ENCODE data around the gene MSI2.

The MSI2 gene

DNA sequence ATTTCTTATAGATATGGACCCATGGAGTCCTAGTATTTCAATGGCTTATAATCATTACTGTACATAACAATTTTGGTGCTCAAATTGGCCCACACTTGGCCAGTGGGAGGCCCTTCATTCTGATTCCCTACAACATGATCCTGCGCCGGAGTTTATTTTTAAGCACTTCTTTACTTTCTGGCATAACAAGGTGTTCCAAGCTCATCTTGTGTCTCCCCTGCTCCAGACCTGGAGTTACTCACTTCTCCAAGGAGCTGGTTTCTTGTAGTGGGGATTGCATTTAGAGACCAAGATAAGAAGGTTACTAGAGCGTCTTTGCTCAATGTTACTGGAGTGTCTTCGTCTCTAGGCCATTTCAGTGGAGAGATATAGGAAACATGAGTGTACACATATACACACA is 87.9 kb downstream of the MSI2 start:
- DNase-seq: no peak

DNA sequence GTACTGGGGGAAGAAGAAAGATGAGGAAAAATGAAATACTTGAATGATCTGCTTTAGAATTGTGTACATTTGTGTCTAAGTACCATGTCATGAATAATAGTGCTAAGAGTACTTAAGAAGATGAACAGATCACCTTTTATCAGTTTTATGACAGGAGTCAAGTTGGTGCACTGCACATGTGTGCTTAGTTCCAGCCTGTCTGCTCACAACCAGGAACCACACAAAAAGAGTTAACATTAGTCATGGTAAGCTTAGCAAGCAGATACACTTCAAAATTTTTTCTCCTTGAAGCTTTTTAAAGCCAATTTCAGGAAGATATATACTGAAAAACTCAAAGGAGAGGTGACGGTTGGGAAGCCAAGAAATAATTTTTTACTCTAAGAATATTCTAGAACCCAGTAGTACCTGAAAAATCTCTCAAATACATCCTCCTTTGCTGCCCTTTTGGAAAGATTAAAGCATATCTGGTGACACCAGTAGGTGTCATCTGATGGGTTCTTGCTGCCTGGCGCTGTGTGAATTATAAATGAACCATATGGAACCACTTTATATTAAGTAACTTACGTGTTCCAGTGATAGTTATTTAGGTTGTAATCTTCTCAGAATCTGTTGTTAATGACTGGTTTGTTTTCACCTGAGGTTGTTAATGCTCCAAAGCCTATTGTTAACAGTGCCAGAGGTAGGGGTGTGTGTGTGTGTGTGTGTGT is 93.4 kb downstream of the MSI2 start:
- DNase-seq: no peak

- no peak for DNase-seq
These were observed 93.9 kb downstream of the MSI2 start for GRCh38 chr17:57350266-57350665.

DNA sequence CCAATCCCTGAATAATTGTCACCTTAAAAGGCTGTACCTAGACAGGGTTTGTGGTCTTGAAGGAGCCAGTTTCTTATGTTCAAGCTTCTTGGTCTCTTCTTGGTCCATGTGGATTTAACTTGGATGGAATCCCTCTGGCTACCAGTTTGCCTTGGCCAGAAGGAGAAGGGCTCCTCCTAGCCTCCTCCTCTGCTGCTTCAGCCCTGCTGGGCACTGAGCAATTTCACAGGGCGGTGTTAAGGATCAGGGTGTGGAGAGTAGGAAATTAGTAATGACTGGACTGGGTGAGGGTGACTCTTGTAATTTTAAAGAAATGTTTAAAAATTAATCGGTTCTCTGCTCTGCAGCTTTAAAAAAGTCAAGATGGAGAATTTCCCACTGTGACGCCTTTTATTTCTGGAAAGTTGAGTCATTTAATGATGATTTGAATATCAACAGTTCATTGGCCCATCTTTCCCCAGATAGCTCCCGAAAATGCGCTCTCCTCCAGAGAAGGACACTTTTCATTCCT is 96.4 kb downstream of the MSI2 start:
- no peak for DNase-seq

DNA sequence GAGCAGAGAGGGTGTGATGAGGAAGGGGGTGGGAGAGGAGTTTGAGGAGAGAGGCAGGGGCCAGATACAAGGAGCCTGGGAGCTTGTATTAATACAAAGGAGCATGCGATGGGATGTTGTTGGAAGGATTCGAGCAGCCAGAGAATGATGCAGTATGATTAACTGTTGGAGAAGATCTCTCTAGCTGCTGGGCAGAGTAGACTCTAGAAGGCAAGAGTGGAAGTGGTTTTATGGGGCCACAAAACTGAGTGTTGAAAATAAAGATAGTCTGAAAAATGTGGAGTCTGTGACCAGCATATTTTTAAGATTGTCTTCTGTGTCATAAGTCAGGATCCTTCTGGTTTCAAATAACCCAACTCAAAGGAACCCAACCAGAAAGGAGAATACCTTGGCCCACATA is 98.3 kb downstream of the MSI2 start:
- no peak for DNase-seq

DNA sequence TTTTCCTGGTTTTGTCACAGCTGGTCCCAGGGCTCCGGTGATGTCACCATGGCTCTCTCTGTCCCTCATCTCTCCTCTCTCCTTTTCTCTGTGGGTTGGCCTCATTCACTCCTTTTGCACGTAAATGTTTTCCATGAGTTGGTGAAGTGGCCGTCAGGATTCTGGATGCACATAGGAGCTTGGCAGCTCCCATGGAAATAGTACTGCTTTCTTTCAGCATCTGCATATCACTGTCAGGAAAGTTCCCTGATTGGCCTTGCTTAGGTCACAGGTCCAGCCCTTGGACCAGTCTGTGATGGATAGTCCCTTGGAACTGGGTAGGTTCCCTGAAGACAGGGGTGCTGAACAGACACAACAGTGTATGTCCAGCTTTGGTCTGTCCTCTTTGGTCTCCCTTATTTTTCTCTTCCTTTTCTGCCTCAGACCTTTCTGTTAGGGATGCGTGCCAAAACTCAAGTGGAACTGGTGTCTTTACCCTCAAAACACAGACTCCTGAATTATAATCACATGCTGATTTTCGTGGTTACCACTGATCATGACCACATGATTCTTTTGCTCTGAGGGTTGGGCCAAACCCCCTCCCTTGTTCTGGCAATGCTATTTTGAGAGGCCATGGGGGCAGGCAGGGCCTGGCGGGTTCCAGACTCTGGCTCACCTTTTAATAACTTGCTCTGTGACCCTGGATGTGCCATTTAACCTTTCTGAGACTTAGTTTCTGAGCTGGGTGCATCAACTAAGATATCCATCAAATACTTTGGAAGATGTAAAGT is 99.0 kb downstream of the MSI2 start:
- peak; percentile 2 for DNase-seq

DNA sequence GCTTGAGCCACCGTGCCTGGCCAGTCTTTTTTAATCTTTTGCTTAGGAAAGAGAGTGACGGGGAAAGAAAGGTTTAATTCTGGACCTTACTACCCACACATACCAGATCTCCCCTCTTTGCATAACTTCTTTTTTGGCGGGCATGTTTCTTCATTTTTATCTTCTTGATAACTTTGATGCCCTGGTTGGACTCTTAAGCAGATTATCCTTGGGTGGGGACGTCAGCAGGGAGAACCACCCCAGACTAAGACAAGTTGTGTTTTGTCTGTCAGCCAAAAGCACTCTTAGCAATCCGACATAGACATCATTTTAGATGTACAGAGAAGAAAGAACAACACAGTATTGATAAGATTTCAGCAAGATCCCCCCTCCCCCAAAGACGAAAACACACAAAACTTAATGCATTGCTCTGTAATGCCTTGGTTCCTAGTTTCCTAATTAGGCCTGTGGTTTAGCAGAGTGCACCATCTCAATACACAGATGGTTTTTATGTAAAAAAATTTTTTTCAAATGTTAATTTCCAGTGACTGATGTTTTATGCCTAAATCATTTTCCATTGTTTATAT is 99.9 kb downstream of the MSI2 start:
- no peak for DNase-seq

GRCh38 chr17:57356719-57357391 is 100.5 kb downstream of the MSI2 start:
- DNase-seq: no peak

GRCh38 chr17:57357392-57357784 is 101.1 kb downstream of the MSI2 start:
- DNase-seq: no peak

DNA sequence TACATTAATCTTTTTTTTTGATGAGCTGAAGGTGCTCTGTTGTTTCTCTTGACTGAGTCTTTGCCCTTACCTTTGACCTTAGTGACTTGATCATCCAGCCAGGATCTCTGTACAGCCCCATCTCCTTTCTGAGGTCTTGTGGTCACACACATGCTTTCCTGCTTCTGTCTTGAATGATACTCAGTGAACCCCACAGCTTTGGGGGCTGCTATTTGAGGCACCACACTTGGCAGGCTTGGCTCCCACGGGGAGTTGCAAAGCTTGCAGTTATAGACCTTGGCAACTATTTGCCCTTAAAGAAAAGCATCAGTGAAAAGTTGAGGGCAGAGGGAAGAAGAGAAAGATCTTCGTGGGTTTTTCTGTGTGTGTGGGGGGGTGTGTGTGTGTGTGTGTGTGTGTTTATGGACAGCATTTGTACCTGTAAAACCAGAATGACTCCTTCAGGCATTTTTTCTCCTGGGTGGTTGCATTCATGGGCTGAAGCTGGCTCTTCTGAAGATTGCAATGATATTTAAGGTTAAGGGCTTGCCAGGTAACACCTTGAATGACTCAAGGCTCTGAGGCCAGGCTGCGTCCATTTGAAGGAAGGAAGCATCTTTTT is 101.6 kb downstream of the MSI2 start:
- no peak for DNase-seq

- no peak for DNase-seq
These were observed 103.9 kb downstream of the MSI2 start for GRCh38 chr17:57360266-57360665.

DNA sequence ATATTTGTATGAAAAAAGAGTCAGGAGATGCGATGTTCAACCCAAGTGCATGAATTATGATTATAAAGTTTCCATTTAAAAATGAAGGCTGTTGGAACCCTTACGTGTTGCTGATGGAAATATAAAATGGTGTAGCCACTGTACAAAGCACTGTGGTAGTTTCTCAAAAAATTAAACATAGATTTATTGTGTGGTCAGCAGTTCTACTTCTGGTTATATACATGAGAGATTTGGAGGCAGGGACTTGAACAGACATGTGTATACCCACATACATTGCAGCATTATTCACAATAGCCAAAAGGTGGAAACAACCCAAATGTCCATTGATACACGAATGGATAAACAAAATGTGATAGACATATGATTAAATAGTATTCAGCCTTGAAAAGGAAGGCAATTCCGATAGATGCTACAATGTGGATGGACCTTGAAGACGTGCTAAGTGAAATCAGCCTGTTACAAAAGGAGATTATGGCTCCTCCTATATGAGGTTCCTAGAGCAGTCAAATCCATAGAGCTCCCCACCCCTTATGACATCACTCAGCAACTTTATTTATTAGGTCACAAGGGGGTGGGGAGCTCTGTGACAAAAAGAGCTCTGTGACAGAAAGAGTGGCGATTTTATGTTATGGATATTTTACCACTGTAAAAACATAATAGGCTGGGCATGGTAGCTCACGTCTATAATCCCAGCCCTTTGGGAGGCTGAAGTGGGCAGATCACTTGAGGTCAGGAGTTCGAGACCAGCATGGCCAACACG is 106.7 kb downstream of the MSI2 start:
- DNase-seq: no peak

DNA sequence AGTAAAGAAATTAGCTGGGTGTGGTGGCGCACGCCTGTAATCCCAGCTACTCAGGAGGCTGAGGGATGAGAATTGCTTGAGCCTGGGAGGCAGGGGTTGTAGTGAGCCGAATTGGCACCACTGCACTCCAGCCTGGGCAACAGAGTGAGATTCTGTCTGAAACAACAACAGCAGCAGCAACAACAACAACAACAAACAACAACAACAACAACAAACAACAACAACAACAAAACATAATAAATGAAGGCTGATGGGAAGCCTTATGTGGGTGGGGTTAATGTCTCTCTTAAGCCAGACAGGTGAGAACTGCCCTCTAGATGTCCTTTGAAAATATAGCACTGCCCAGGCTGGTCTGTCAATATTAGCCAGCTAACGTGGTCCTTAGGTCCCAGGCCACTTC is 107.3 kb downstream of the MSI2 start:
- DNase-seq: no peak

DNA sequence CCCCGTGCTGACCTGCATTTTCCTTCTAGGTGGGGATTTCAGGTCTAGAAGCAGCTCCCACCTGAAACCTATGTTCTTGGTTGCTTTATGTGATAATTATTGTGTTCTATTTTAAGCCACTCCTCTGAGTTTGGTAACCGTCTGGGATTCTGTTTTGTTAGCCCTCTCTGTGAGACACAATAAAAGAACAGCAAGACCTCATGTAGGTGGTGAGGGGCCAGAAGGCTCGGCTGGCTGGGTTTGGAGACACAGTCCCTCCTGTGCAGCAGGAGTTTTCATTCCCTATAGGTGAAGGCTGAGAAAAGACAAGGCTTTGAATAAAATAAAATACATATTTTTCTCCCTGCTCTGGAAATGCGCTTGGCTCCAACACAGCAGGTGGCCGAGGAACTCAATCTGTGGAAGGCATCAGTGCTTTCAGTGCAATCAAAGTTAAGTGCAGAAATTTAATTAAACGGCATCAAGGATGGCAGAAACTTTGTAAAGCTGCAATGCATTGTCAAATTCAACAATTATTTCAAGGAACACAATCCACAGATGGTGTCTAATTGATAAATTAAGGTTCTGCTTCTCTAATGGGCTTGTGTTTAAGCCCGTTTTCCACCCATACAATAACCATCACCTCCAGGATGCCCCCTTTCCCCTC is 107.8 kb downstream of the MSI2 start:
- DNase-seq: no peak

DNA sequence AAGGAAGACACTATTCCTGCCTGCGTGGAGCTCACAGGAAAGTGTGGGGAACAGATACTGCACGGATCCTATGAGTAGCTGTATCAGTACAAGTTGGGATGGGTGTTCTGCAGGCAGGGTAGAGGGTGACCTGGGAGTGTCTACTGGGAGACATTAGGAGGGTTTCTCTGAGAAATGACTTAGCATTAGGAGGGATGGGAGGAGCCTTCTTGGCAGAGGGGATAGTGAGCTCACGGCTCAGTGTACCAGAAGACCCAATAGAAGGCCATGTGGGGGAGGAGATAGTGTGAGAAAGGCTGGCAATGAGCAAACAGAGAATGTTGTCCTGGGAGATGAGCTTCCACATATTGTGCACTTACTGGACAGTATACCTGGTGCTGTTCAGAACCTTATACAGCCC is 109.1 kb downstream of the MSI2 start:
- no peak for DNase-seq

DNA sequence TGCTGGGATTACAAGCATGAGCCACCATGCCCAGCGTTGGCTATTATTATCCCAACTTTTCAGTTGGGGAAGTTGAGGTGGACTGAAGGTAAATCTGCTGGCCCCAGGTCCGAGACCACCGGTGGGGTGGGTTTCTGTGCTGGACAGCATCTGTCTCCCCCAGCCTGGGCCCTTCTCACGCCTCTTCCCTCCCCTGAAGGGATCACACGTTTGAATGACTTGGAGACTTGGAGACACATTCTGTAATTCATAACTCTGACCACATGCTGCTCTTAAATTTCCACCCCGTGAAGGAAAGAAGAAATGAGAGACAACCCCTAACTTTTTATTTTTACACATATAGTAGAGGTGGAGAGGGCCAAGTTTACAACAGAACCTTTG is 109.8 kb downstream of the MSI2 start:
- DNase-seq: no peak

DNA sequence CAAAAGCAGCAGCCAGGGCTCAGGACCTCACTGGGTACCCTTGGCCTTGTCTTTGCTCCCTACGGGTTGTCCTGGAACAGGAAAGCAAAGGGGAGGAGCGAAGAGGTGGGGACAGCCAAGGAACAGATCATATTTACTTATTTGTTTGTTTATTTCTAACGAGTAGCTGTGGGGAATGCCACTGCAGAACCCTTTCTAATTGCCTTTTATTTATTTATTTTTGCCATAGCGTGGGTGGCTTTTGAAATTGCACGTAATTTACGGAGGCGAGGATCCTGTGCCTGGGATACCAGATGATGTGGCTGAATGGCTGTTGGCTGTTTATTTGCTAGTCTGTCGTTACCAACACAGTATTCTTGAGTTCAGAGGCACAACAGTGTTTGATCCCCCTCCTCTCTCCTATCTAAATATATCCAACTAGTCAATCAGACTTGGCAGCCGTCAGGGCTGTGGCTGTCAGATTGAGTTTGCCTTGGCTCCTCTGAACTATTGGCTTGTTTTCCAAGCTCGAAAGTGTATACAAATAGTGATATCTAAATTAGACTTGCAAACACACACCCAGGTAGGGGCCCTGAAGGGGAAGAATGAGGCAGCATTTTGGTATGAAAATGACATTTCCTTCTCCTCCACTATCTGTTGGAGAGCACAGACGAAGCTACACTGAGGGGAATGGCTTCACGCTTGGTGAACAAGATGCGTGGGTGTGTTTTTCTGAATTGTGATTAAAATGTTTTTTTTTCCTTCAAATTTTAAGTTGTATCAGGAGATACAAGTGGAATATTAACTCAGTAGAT is 110.4 kb downstream of the MSI2 start:
- no peak for DNase-seq

GRCh38 chr17:57368637-57369336 is 112.5 kb downstream of the MSI2 start:
- no peak for DNase-seq

GRCh38 chr17:57369509-57369945 is 113.2 kb downstream of the MSI2 start:
- DNase-seq: no peak

DNA sequence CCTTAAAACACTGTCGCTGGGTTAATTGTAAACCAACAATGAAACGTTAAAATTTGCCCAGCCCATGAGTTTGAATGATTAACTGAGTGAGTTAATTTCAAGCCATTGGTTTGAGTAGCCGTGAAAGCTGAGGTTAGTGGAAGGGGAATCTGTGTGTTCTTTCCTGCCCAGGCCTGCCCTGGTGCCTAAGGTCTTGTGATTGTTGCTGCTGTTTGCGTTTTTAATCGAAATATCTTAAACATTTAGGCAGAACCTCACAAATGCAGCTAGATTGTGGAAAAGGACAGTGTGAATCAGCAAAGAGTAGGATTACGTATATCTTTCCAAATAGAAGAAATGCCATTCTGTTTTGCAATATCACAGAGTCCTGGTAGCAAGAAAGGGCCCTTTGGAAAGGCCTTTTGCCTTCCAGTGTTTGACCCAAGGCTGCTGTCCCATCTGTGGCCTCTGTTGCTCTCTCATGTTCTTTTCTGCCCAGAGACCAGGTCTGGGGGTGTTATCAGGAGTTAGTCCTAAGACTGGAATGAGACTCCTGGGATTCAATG is 113.8 kb downstream of the MSI2 start:
- DNase-seq: peak; percentile 48

Data from fibroblast of skin of scalp (primary cell).